Right cardiac atrium (tissue), 5 donors: ENCODE measurements around the gene CAGE1. TPM values are rescaled to one million over a fixed set of nuclear protein-coding genes. Genes with fewer than 3 reads are reported as not detected.
"Not testable (repeated sequence)": the region's sequence is repeated elsewhere in the genome, so short reads cannot be mapped to it uniquely, and the experiment has no call there.

Experiments used
- ATAC-seq, 2 donors: fragments of 200-7000 bp; cut with Tn5 transposase; one replicate each; pipeline versions ENCODE4 v1.8.0 to v1.9.1; 2020; ENCODE audit warnings: moderate library complexity in 2 of 2, mild to moderate bottlenecking in 1 of 2
- DNase-seq, 3 donors: peaks; one replicate each; pipeline ENCODE4 v3.0.0-alpha.2; 2020
- H3K27ac ChIP-seq: one replicate; pipeline ENCODE4 v1.5.1; 2013; ENCODE audit warnings: mild to moderate bottlenecking, low read length, control low read depth, moderate library complexity
- H3K27me3 ChIP-seq: one replicate; pipeline ENCODE4 v1.6.1; 2013; ENCODE audit not compliant: control insufficient read depth, insufficient read depth
- H3K4me1 ChIP-seq: one replicate; pipeline ENCODE4 v1.6.1; 2013; ENCODE audit warnings: low read length; ENCODE audit not compliant: control insufficient read depth, insufficient read depth
- H3K4me3 ChIP-seq: one replicate; pipeline ENCODE4 v1.5.1; 2013; ENCODE audit warnings: low read length, control low read depth
- H3K9me3 ChIP-seq: one replicate; pipeline ENCODE4 v1.6.1; 2013; ENCODE audit warnings: low read length; ENCODE audit not compliant: control insufficient read depth
- WGBS: extraction: QIAGEN DNeasy Blood & Tissue Kit; methylation state at CpG from one replicate; pipeline ENCODE4 v1.1.7; 2013; 5-methylcytosine and 5-hydroxymethylcytosine counted together
- intact Hi-C, 4 donors: fragments of 100-400 bp; cut with DNase I; formaldehyde crosslinking; loops; one replicate each; pipeline versions ENCODE4 v1.11.0 to v1.14.0; 2022 to 2023
- polyA plus RNA-seq: library from polyadenylated mRNA; stranded (reverse); fragments of 200-250 nt; gene quantifications from one replicate; pipeline ENCODE4 v1.2.3, GENCODE V29; 2013
- total RNA-seq, 4 donors: library from RNA; stranded (reverse); fragmentation: NEBNext Ultra II Directional; extraction: Animal tissue kit (Norgen Biotek cat#: 25700); gene quantifications; one replicate each; pipeline ENCODE4 v1.2.1, GENCODE V29; 2021
- donor health status: healthy with polysubstance abuse.
- donor health status: DM: no; HTN: yes; CAD: no.
- donor health status: DM: no; HTN: no; CAD: no.
- donor health status: DM: no; HTN: yes; CAD: no; lungs with severe emphysema.
- donor health status: DM: yes; HTN: yes; CAD: no.

The CAGE1 gene
- total and polyA plus RNA-seq, 5 donors, result 0.11 to 0.17 (median 0.11) TPM; not detected in 2

GRCh38 chr6:7319406-7319805 lies 70.1 kb downstream of the CAGE1 start:
- intact Hi-C loops, result loop anchor here in 1 of 4 donors (10.0 kb wide), 1 partner anchor 65 kb away; the partner anchor contains the start of genes CAGE1 and RIOK1
- 90% methylated on average over 2 of the region's 2 CpGs for WGBS
- H3K27ac ChIP-seq, H3K4me3 ChIP-seq, ATAC-seq, H3K4me1 ChIP-seq, H3K9me3 ChIP-seq, H3K27me3 ChIP-seq, DNase-seq: not testable (repeated sequence)

GRCh38 chr6:7317538-7317937 lies 72.0 kb downstream of the CAGE1 start:
- Histone ChIP-seq H3K4me3 (no peak overlapping the region), H3K9me3 (no peaks in the 10 kb centered on the region), H3K27ac (no peak overlapping the region), H3K27me3 (no peaks in the 10 kb centered on the region), H3K4me1 (no peaks in the 10 kb centered on the region)
- intact Hi-C loops, result loop anchor here in 1 of 4 donors (10.0 kb wide), 1 partner anchor 67 kb away; the partner anchor contains the start of genes CAGE1 and RIOK1
- DNase-seq, result no peak
- ATAC-seq, result no peak
- WGBS, result 85% methylated on average over 9 of the region's 9 CpGs

GRCh38 chr6:7316658-7317533 lies 72.6 kb downstream of the CAGE1 start:
- Histone ChIP-seq H3K27me3 (no peaks in the 10 kb centered on the region), H3K4me3 (no peak overlapping the region), H3K4me1 (no peaks in the 10 kb centered on the region), H3K9me3 (no peaks in the 10 kb centered on the region), H3K27ac (no peak overlapping the region)
- ATAC-seq (no peak), DNase-seq (no peak)
- WGBS, result 95% methylated on average over 37 of the region's 41 CpGs
- intact Hi-C loops, result loop anchor here in 1 of 4 donors (10.0 kb wide), 1 partner anchor 68 kb away; the partner anchor contains the start of genes CAGE1 and RIOK1

- no peak for ATAC-seq
- 79% methylated on average over 6 of the region's 6 CpGs for WGBS
- intact Hi-C loops, result loop anchor here in 1 of 4 donors (10.0 kb wide), 1 partner anchor 69 kb away; the partner anchor contains the start of genes CAGE1 and RIOK1
- Histone ChIP-seq H3K9me3 (no peaks in the 10 kb centered on the region), H3K4me3 (no peak overlapping the region), H3K27ac (no peak overlapping the region), H3K27me3 (no peaks in the 10 kb centered on the region), H3K4me1 (no peaks in the 10 kb centered on the region)
- DNase-seq, result no peak
These were observed 73.6 kb downstream of the CAGE1 start for GRCh38 chr6:7315948-7316365.

- H3K27me3 ChIP-seq, H3K4me1 ChIP-seq, H3K9me3 ChIP-seq, ATAC-seq, H3K27ac ChIP-seq, H3K4me3 ChIP-seq: not testable (repeated sequence)
- DNase-seq, result peak in 1 of 3 donors; percentile 63
- intact Hi-C loops, result loop anchor here in 1 of 4 donors (10.0 kb wide), 1 partner anchor 69 kb away; the partner anchor contains the start of genes CAGE1 and RIOK1
- WGBS, result 87% methylated on average over 34 of the region's 34 CpGs
These were observed 74.2 kb downstream of the CAGE1 start for GRCh38 chr6:7315087-7315947.

- Histone ChIP-seq H3K4me3 (no peak overlapping the region), H3K27ac (no peak overlapping the region), H3K27me3 (no peaks in the 10 kb centered on the region), H3K4me1 (no peaks in the 10 kb centered on the region), H3K9me3 (no peaks in the 10 kb centered on the region)
- DNase-seq (peak in 1 of 3 donors; percentile 47), ATAC-seq (no peak)
- WGBS, result 97% methylated on average over 7 of the region's 7 CpGs
- intact Hi-C loops, result loop anchor here in 2 of 4 donors (5.0 to 10.0 kb wide), 2 partner anchors 70 to 78 kb away; partner anchors contain the start of genes CAGE1 (in 1 of the 2) and RIOK1 (in 1 of the 2)
These were observed 75.1 kb downstream of the CAGE1 start for GRCh38 chr6:7314414-7314813.

- peak in 1 of 2 donors; percentile 2 for ATAC-seq
- no peaks in the 10 kb centered on the region for H3K27me3 ChIP-seq
- WGBS, result 88% methylated on average over 15 of the region's 15 CpGs
- intact Hi-C loops, result loop anchor here in 2 of 4 donors (5.0 to 10.0 kb wide), 2 partner anchors 71 to 79 kb away; partner anchors contain the start of genes CAGE1 (in 1 of the 2) and RIOK1 (in 1 of the 2)
- peak overlapping the region; percentile 13 for H3K27ac ChIP-seq
- DNase-seq, result peak in 1 of 3 donors; percentile 50
- H3K4me1 ChIP-seq, result no peaks in the 10 kb centered on the region
- H3K9me3 ChIP-seq, result no peaks in the 10 kb centered on the region
- H3K4me3 ChIP-seq, result peak overlapping the region; percentile 44
These were observed 75.9 kb downstream of the CAGE1 start for GRCh38 chr6:7313505-7314165.

GRCh38 chr6:7312616-7313504 lies 76.7 kb downstream of the CAGE1 start, which contains the start of gene SSR1:
TSS of gene SSR1 (minus strand) at chr6:7313199. CDS start at chr6:7313120, 79 bp downstream.
- intact Hi-C loops, result loop anchor here in 2 of 4 donors (5.0 to 10.0 kb wide), 2 partner anchors 72 to 79 kb away; partner anchors contain the start of genes CAGE1 (in 1 of the 2) and RIOK1 (in 1 of the 2)
- peak; percentile 98 to 99 (median 99) for DNase-seq
- H3K4me1 ChIP-seq, result no peaks in the 10 kb centered on the region
- H3K4me3 ChIP-seq, result peak within 1 kb of the TSS; percentile 77
- under 1% methylated on average over 83 of the region's 83 CpGs for WGBS
- no peaks in the 10 kb centered on the region for H3K9me3 ChIP-seq
- peak; percentile 100 for ATAC-seq
- no peaks in the 10 kb centered on the region for H3K27me3 ChIP-seq
- H3K27ac ChIP-seq, result peak within 1 kb of the TSS; percentile 97

- Histone ChIP-seq H3K4me1 (no peaks in the 10 kb centered on the region), H3K27me3 (no peaks in the 10 kb centered on the region), H3K4me3 (peak overlapping the region; percentile 77), H3K9me3 (no peaks in the 10 kb centered on the region), H3K27ac (peak overlapping the region; percentile 97)
- DNase-seq (no peak), ATAC-seq (no peak)
- intact Hi-C loops, result loop anchor here in 2 of 4 donors (5.0 to 10.0 kb wide), 2 partner anchors 73 to 80 kb away; partner anchors contain the start of genes CAGE1 (in 1 of the 2) and RIOK1 (in 1 of the 2)
- 1% methylated on average over 17 of the region's 17 CpGs for WGBS
These were observed 77.5 kb downstream of the CAGE1 start for GRCh38 chr6:7311917-7312615.
